LNCaP clone FGC (cell line): ENCODE data around the gene TCERG1L.
A peak's percentile ranks its signal among the peaks of the same experiment; 100 is the strongest.

Experiments used
- DNase-seq: peaks from one replicate; pipeline ENCODE4 v3.0.0-alpha.2; 2011; ENCODE audit warnings: low read depth
- H3K4me3 ChIP-seq: 2 replicates; pipeline ENCODE4 v1.5.1; 2011; ENCODE audit warnings: mild to moderate bottlenecking, low read depth, low read length, control low read depth
- TF ChIP-seq, protein P1 (sequence below): IDR thresholded peaks from 2 replicates; pipeline ENCODE4 v1.5.1; 2012; ENCODE audit warnings: mild to moderate bottlenecking; ENCODE audit not compliant: control insufficient read depth, insufficient read depth; ENCODE audit errors: extremely low read depth

TCERG1L gene

DNA sequence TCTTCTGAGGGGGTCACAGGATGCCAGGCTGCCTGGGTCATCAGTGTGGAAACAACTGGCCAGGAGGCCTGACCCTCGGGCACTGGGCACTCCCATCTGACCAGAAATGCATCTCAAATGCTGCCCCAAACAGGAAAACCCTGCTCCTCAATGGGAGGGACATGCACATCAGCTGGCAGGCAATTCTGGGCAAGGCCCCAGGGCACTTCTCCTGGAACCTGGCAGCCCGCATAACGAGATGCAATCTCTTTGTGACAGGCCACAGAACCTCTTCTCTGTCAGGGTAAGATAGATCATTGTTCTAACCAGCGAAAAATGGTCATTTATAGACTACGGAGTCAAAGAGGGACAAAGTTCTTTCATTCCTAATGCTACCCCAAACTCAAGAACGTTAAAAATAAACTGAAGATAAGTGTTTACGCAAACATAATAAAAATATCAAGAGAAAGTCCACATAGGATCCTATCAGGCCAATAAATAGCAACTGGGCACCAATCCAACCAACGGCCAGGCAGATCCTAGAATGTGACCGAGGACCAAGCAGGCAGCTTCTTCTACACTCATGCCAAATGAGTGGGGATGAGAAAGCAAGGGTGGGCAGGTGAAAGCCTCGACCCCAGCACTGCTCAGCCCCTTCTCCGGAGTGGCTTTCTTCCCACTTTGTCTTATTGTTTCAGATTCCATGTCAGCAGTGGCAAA is 212.3 kb downstream of the TCERG1L start:
- TF ChIP-seq, protein P1, sequence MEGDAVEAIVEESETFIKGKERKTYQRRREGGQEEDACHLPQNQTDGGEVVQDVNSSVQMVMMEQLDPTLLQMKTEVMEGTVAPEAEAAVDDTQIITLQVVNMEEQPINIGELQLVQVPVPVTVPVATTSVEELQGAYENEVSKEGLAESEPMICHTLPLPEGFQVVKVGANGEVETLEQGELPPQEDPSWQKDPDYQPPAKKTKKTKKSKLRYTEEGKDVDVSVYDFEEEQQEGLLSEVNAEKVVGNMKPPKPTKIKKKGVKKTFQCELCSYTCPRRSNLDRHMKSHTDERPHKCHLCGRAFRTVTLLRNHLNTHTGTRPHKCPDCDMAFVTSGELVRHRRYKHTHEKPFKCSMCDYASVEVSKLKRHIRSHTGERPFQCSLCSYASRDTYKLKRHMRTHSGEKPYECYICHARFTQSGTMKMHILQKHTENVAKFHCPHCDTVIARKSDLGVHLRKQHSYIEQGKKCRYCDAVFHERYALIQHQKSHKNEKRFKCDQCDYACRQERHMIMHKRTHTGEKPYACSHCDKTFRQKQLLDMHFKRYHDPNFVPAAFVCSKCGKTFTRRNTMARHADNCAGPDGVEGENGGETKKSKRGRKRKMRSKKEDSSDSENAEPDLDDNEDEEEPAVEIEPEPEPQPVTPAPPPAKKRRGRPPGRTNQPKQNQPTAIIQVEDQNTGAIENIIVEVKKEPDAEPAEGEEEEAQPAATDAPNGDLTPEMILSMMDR: no peak
- DNase-seq: peak; percentile 81
- H3K4me3 ChIP-seq: no peak overlapping the region

DNA sequence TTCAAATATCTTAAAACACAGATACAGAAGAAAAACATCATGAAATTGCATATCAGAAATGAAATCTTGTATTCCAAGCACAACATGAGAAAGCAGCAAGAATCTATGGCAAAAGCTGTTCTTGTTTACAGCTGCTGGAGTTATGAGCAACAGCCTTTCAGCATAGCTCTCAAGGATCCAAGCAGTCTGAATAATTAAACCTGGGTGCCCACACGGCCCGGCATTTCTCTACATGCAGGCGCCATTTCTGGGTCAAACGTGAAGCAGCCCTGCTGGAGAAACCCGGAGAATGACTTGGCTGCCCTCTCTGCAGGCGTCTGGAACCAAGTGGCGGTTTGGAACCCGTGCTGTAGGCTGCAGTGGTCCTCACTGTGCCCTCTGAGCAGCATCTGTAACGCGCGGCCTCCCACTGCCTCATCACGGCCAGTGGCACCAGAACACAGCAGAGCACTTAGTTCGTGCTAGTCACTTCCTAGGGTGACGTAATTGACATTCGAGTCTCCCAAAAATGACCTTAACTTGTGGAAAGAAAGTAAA is 213.0 kb downstream of the TCERG1L start:
- TF ChIP-seq, protein P1: no peak
- DNase-seq: no peak
- H3K4me3 ChIP-seq: no peak overlapping the region

DNA sequence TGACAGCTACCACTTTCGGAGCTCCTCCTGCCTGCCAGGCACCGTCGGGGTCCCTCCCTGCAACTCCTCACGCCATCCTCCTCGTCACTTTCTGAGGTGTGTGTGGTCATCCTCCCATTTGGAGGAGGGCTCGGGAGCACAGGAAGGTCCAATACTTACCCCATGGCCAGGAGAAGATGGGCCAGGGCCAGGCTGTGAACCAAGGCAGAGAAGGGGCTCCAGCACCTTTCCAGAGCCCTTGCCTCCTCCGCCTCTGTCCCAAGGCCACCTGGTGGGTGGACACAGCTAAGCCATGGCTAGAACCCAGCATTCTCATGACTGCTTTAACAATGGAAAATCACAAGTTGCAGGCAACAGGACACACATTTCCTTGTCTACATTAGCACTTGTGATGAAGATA is 215.5 kb downstream of the TCERG1L start:
- TF ChIP-seq, protein P1: no peak

DNA sequence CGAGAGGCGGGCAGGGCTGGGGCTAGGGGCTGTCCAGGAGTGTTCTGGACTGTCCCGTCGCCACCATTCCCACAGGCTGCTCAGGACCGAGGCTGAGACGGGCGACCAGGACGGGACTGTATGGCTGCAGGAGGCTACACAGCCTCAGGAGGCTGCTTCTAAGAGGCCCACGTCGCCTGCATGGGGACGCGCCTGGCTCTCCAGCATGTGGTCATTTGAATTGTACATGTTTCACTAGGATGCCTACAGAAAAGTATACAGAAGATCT is 216.3 kb downstream of the TCERG1L start:
- H3K4me3 ChIP-seq: no peak overlapping the region
- no peak for DNase-seq
- TF ChIP-seq, protein P1: no peak

More for the DNA sequence above, 215.5 kb downstream of the TCERG1L start:
- DNase-seq: no peak
- H3K4me3 ChIP-seq: no peak overlapping the region

DNA sequence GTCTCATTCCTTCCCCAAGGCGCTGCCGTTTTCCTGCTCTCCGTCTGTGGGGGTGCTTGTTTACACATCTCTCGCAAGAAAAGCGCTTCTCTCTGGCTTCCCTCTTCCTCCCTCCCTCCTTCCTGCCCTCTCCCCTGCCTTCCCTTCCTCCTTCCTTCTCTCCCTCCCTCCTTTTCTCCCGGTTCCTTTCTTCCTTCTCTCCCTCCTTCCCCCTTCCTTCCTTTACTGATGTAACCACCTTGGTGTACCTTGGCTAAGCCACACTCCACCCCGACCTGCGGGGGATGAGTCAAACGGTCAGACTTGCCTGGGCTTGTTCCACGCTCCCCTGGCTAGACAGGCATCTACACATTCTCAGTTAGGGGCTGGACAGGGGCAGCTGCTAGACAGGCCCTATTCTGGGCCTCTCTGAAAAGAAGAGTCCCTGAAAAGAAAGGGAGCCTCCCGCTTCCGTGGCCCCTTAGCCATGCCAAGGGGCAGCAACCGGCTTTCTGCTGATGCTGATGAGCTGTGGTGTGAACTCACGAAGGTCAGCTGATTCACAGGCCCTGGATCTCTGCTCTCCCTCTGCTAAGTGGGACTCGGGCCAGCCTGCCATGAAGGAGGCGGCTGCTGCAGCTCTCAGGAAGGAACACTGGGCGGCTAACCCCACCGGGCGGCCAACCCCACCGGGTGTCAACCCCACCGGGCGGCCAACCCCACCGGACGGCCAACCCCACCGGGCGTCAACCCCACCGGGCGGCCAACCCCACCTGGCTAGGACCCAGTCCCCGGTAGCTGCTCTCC is 216.8 kb downstream of the TCERG1L start:
- DNase-seq: no peak
- no peak overlapping the region for H3K4me3 ChIP-seq
- TF ChIP-seq, protein P1: no peak

DNA sequence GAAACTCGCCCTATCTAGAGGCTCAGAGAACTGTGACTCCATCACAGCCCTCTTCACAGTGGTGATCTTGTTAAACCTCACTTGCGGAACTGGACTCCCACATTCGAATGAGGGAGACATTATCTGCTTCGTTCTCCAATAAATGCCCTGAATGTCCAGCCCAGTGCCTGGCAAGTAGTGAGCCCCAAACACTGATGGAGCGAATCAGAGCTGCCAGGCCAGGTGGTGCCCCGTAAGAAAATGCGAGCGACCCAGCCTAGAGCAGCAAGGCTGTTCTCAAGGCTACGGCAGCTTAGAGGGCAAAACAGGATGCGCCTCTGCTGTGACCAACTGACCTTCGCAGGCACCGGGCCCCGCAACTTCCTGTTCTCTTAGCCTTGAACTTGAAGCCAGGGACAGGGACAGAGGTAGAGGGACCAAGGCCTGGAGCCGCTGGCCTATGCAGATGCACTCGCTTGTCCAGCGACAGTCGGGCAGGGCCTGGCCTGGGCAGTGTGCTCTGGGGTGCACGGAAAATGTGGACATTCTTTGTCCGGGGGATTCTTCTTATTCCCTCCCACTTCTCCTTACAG is 217.6 kb downstream of the TCERG1L start:
- TF ChIP-seq, protein P1: no peak
- DNase-seq: no peak
- no peak overlapping the region for H3K4me3 ChIP-seq
